Measurements from ENCODE around the gene ZNF605. TPM values are rescaled to one million over a fixed set of nuclear protein-coding genes. Genes with fewer than 3 reads are reported as not detected.

The ZNF605 gene
- total and polyA plus RNA-seq, 9 of the 15 experiments (the other 6 are each of a cell fraction or from before 2014, with no cell fraction given), result 0.45 to 1.1 (median 0.68) TPM

DNA sequence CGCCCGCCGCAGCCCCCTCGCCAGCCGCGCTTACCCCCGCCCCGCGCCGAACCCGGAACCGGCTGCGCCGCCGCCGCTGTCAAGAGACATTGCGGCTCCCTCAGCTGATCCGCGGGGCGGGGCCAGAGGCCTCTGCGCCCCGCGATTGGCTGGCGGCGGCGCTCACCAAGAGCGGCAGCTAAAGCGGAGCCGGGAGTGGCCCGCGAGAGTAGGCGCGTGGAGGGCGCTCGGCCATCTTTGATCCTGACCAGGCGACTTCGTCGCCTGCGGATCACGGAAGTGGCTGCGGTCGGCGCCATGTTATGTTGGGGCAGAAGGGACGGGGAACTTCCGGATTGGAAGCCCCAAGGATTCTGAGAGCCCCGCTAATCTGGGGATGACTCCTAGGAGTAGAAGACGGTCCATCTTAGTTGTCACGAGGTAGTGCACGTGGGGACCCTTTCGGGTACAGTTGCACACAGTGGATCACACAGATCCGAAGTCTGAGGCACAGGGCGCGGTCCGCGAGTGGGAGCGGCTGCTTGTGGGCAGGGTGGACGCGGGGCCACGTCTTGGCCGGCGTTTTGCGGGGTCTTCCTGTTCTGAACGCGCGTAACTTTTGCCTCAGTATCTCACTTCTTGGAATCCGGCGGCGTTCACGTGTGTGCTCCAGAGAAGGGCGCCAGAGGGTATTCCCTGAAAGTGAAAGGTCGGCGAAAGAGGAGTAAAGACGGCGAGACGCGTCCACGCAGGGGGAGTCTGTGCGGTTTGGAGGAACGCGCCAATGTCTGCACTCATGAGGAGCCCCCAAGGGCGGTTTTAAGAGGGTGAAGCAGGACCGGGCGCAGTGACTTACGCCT, 68.4 kb downstream of the ZNF605 start, which contains the start of gene CHFR (continued):
- TF ChIP-seq, protein P1, sequence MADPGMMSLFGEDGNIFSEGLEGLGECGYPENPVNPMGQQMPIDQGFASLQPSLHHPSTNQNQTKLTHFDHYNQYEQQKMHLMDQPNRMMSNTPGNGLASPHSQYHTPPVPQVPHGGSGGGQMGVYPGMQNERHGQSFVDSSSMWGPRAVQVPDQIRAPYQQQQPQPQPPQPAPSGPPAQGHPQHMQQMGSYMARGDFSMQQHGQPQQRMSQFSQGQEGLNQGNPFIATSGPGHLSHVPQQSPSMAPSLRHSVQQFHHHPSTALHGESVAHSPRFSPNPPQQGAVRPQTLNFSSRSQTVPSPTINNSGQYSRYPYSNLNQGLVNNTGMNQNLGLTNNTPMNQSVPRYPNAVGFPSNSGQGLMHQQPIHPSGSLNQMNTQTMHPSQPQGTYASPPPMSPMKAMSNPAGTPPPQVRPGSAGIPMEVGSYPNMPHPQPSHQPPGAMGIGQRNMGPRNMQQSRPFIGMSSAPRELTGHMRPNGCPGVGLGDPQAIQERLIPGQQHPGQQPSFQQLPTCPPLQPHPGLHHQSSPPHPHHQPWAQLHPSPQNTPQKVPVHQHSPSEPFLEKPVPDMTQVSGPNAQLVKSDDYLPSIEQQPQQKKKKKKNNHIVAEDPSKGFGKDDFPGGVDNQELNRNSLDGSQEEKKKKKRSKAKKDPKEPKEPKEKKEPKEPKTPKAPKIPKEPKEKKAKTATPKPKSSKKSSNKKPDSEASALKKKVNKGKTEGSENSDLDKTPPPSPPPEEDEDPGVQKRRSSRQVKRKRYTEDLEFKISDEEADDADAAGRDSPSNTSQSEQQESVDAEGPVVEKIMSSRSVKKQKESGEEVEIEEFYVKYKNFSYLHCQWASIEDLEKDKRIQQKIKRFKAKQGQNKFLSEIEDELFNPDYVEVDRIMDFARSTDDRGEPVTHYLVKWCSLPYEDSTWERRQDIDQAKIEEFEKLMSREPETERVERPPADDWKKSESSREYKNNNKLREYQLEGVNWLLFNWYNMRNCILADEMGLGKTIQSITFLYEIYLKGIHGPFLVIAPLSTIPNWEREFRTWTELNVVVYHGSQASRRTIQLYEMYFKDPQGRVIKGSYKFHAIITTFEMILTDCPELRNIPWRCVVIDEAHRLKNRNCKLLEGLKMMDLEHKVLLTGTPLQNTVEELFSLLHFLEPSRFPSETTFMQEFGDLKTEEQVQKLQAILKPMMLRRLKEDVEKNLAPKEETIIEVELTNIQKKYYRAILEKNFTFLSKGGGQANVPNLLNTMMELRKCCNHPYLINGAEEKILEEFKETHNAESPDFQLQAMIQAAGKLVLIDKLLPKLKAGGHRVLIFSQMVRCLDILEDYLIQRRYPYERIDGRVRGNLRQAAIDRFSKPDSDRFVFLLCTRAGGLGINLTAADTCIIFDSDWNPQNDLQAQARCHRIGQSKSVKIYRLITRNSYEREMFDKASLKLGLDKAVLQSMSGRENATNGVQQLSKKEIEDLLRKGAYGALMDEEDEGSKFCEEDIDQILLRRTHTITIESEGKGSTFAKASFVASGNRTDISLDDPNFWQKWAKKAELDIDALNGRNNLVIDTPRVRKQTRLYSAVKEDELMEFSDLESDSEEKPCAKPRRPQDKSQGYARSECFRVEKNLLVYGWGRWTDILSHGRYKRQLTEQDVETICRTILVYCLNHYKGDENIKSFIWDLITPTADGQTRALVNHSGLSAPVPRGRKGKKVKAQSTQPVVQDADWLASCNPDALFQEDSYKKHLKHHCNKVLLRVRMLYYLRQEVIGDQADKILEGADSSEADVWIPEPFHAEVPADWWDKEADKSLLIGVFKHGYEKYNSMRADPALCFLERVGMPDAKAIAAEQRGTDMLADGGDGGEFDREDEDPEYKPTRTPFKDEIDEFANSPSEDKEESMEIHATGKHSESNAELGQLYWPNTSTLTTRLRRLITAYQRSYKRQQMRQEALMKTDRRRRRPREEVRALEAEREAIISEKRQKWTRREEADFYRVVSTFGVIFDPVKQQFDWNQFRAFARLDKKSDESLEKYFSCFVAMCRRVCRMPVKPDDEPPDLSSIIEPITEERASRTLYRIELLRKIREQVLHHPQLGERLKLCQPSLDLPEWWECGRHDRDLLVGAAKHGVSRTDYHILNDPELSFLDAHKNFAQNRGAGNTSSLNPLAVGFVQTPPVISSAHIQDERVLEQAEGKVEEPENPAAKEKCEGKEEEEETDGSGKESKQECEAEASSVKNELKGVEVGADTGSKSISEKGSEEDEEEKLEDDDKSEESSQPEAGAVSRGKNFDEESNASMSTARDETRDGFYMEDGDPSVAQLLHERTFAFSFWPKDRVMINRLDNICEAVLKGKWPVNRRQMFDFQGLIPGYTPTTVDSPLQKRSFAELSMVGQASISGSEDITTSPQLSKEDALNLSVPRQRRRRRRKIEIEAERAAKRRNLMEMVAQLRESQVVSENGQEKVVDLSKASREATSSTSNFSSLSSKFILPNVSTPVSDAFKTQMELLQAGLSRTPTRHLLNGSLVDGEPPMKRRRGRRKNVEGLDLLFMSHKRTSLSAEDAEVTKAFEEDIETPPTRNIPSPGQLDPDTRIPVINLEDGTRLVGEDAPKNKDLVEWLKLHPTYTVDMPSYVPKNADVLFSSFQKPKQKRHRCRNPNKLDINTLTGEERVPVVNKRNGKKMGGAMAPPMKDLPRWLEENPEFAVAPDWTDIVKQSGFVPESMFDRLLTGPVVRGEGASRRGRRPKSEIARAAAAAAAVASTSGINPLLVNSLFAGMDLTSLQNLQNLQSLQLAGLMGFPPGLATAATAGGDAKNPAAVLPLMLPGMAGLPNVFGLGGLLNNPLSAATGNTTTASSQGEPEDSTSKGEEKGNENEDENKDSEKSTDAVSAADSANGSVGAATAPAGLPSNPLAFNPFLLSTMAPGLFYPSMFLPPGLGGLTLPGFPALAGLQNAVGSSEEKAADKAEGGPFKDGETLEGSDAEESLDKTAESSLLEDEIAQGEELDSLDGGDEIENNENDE (IDR thresholded peaks at IDR 0.05; ENCODE audit: low read depth, low read length), result no peak
- TF ChIP-seq MAZ (CRISPR knock-in tag; conservative IDR thresholded peaks at IDR 0.05 in 1 of 2, IDR thresholded peaks at IDR 0.05 in 1 of 2), result peak; percentile 70 to 73
- TF ChIP-seq GATAD2B (IDR thresholded peaks at IDR 0.05; ENCODE audit: borderline replicate concordance), result 0 out of 2 replicates have a peak, but pooled peaks have one; percentile 22
- no peak for TF ChIP-seq POLR2AphosphoS2 (IDR thresholded peaks at IDR 0.05; ENCODE audit: low read length)
- no peak for TF ChIP-seq SIRT6 (IDR thresholded peaks at IDR 0.05; ENCODE audit: low read depth, low read length)
- no peak for TF ChIP-seq ZNF282 (CRISPR knock-in tag; IDR thresholded peaks at IDR 0.05)
- TF ChIP-seq ZNF431 (CRISPR knock-in tag; IDR thresholded peaks at IDR 0.05), result no peak
- no peak for TF ChIP-seq CBFA2T3 (IDR thresholded peaks at IDR 0.05)
- TF ChIP-seq SMARCB1 (IDR thresholded peaks at IDR 0.05; ENCODE audit: insufficient read length, low read depth), result no peak
- no peak for TF ChIP-seq SMARCA5 (IDR thresholded peaks at IDR 0.05)
- TF ChIP-seq, protein P2, sequence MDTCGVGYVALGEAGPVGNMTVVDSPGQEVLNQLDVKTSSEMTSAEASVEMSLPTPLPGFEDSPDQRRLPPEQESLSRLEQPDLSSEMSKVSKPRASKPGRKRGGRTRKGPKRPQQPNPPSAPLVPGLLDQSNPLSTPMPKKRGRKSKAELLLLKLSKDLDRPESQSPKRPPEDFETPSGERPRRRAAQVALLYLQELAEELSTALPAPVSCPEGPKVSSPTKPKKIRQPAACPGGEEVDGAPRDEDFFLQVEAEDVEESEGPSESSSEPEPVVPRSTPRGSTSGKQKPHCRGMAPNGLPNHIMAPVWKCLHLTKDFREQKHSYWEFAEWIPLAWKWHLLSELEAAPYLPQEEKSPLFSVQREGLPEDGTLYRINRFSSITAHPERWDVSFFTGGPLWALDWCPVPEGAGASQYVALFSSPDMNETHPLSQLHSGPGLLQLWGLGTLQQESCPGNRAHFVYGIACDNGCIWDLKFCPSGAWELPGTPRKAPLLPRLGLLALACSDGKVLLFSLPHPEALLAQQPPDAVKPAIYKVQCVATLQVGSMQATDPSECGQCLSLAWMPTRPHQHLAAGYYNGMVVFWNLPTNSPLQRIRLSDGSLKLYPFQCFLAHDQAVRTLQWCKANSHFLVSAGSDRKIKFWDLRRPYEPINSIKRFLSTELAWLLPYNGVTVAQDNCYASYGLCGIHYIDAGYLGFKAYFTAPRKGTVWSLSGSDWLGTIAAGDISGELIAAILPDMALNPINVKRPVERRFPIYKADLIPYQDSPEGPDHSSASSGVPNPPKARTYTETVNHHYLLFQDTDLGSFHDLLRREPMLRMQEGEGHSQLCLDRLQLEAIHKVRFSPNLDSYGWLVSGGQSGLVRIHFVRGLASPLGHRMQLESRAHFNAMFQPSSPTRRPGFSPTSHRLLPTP (IDR thresholded peaks at IDR 0.05; ENCODE audit: borderline replicate concordance, extremely low read depth, insufficient read length), result no peak
- no peak for TF ChIP-seq PCBP2 (IDR thresholded peaks at IDR 0.05; ENCODE audit: low read depth, low read length, poor library complexity, severe bottlenecking)
- peak; percentile 46; the same call in 1 of the 2 replicates for TF ChIP-seq MBD2 (IDR thresholded peaks at IDR 0.05; ENCODE audit: borderline replicate concordance, low read depth)
